GM23338 (cell line): Measurements from ENCODE around the gene CFAP74. TPM values are rescaled to one million over a fixed set of nuclear protein-coding genes. Genes with fewer than 3 reads are reported as not detected.

Experiments used
- EZH2phosphoT487 ChIP-seq: fragments of 200-600 bp; sonication (generic); IDR thresholded peaks from one replicate; pipeline ENCODE4 v1.8.1; 2018; ENCODE audit warnings: antibody characterized with exemption; ENCODE audit not compliant: unreplicated experiment
- JUNB ChIP-seq: IDR thresholded peaks from one replicate; pipeline ENCODE4 v1.6.1; 2016; ENCODE audit warnings: antibody characterized with exemption; ENCODE audit not compliant: unreplicated experiment
- ZNF114 ChIP-seq: fragments of 250-450 bp; sonication (Bioruptor Pico); IDR thresholded peaks from 2 replicates; pipeline ENCODE4 v1.5.0; 2020; ENCODE audit warnings: mild to moderate bottlenecking, moderate library complexity
- ZNF331 ChIP-seq: fragments of 250-450 bp; sonication (Bioruptor Pico); IDR thresholded peaks from 2 replicates; pipeline ENCODE4 v1.5.0; 2020; ENCODE audit warnings: low read depth, mild to moderate bottlenecking, moderate library complexity
- polyA plus RNA-seq: library from polyadenylated mRNA; unstranded; fragments of >200 nt; fragmentation: Nextera tagmentation; extraction: Ambion mirVana; gene quantifications from 2 replicates; pipeline ENCODE4 v1.2.1, GENCODE V29; 2016
- total RNA-seq: library from RNA; depleted of rRNA; stranded (reverse); fragments of >200 nt; shearing (Covaris generic); gene quantifications from 2 replicates; pipeline ENCODE4 v1.2.3, GENCODE V29; 2014
- TF ChIP-seq, protein P1 (sequence below): fragments of 250-450 bp; sonication (Bioruptor Pico); IDR thresholded peaks from 2 replicates; pipeline ENCODE4 v1.5.0; 2020; ENCODE audit warnings: mild to moderate bottlenecking, moderate library complexity
- TF ChIP-seq, protein P2 (sequence below), 2 experiments: fragments of 200-600 bp in 1 of 2; sonication (generic) in 1 of 2; conservative IDR thresholded peaks; 2 replicates each; pipeline versions ENCODE4 v1.5.1 to v1.6.1; 2016 to 2017; ENCODE audit warnings: antibody characterized with exemption in 2 of 2, low read depth in 2 of 2, mild to moderate bottlenecking in 2 of 2, moderate library complexity in 1 of 2
- TF ChIP-seq, protein P3 (sequence below): IDR thresholded peaks from one replicate; pipeline ENCODE4 v1.6.1; 2018; ENCODE audit warnings: antibody characterized with exemption; ENCODE audit not compliant: unreplicated experiment

The CFAP74 gene
- total and polyA plus RNA-seq, 2 experiments from 2014 or later, result 0.21 TPM; not detected in 1

DNA sequence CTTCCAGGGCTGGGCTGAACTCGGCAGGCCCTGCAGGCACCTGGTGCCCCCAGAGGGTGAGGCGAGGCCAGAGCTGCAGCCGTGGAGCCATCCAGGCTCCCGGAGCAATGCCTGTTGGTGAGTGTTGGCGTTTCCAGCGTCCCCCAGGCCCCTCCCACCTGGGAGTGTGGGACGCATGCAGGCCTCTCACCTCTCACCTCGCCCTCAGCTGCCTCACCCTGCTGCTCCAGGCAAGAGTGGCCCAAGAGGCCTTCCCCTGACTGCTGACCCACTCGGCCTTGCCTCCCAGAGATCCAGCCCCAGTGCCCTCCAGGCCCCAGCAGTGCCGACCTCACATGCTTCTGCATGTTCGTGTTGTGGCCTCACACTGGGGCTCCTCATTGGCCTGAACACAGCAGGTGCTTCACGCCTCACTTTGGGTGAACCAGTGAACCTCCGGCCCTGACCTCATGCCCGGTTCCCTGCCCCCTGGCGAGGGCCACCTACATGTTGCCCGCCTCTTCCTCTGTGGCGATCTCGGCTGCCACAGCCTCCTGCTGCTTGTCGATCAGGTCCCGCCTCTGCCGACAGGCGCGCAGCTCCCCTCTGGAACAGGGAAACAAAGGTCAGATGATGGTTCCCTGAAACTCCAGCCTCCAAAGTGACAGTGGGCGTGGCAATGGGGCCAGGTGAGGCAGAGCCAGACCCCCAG lies 17.0 kb downstream of the CFAP74 start (continued):
- TF ChIP-seq, protein P1, sequence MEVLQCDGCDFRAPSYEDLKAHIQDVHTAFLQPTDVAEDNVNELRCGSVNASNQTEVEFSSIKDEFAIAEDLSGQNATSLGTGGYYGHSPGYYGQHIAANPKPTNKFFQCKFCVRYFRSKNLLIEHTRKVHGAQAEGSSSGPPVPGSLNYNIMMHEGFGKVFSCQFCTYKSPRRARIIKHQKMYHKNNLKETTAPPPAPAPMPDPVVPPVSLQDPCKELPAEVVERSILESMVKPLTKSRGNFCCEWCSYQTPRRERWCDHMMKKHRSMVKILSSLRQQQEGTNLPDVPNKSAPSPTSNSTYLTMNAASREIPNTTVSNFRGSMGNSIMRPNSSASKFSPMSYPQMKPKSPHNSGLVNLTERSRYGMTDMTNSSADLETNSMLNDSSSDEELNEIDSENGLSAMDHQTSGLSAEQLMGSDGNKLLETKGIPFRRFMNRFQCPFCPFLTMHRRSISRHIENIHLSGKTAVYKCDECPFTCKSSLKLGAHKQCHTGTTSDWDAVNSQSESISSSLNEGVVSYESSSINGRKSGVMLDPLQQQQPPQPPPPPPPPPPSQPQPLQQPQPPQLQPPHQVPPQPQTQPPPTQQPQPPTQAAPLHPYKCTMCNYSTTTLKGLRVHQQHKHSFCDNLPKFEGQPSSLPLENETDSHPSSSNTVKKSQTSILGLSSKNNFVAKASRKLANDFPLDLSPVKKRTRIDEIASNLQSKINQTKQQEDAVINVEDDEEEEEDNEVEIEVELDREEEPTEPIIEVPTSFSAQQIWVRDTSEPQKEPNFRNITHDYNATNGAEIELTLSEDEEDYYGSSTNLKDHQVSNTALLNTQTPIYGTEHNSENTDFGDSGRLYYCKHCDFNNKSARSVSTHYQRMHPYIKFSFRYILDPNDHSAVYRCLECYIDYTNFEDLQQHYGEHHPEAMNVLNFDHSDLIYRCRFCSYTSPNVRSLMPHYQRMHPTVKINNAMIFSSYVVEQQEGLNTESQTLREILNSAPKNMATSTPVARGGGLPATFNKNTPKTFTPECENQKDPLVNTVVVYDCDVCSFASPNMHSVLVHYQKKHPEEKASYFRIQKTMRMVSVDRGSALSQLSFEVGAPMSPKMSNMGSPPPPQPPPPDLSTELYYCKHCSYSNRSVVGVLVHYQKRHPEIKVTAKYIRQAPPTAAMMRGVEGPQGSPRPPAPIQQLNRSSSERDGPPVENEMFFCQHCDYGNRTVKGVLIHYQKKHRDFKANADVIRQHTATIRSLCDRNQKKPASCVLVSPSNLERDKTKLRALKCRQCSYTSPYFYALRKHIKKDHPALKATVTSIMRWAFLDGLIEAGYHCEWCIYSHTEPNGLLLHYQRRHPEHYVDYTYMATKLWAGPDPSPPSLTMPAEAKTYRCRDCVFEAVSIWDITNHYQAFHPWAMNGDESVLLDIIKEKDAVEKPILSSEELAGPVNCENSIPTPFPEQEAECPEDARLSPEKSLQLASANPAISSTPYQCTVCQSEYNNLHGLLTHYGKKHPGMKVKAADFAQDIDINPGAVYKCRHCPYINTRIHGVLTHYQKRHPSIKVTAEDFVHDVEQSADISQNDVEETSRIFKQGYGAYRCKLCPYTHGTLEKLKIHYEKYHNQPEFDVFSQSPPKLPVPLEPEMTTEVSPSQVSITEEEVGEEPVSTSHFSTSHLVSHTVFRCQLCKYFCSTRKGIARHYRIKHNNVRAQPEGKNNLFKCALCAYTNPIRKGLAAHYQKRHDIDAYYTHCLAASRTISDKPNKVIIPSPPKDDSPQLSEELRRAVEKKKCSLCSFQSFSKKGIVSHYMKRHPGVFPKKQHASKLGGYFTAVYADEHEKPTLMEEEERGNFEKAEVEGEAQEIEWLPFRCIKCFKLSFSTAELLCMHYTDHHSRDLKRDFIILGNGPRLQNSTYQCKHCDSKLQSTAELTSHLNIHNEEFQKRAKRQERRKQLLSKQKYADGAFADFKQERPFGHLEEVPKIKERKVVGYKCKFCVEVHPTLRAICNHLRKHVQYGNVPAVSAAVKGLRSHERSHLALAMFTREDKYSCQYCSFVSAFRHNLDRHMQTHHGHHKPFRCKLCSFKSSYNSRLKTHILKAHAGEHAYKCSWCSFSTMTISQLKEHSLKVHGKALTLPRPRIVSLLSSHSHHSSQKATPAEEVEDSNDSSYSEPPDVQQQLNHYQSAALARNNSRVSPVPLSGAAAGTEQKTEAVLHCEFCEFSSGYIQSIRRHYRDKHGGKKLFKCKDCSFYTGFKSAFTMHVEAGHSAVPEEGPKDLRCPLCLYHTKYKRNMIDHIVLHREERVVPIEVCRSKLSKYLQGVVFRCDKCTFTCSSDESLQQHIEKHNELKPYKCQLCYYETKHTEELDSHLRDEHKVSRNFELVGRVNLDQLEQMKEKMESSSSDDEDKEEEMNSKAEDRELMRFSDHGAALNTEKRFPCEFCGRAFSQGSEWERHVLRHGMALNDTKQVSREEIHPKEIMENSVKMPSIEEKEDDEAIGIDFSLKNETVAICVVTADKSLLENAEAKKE (CRISPR knock-in tag), result no peak
- TF ChIP-seq ZNF114 (CRISPR knock-in tag), result no peak
- no peak for TF ChIP-seq ZNF331
- TF ChIP-seq, protein P2, sequence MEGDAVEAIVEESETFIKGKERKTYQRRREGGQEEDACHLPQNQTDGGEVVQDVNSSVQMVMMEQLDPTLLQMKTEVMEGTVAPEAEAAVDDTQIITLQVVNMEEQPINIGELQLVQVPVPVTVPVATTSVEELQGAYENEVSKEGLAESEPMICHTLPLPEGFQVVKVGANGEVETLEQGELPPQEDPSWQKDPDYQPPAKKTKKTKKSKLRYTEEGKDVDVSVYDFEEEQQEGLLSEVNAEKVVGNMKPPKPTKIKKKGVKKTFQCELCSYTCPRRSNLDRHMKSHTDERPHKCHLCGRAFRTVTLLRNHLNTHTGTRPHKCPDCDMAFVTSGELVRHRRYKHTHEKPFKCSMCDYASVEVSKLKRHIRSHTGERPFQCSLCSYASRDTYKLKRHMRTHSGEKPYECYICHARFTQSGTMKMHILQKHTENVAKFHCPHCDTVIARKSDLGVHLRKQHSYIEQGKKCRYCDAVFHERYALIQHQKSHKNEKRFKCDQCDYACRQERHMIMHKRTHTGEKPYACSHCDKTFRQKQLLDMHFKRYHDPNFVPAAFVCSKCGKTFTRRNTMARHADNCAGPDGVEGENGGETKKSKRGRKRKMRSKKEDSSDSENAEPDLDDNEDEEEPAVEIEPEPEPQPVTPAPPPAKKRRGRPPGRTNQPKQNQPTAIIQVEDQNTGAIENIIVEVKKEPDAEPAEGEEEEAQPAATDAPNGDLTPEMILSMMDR (conservative IDR thresholded peaks at IDR 0.05; ENCODE audit: low read depth in 2 of 2), result no peak
- TF ChIP-seq, protein P3, sequence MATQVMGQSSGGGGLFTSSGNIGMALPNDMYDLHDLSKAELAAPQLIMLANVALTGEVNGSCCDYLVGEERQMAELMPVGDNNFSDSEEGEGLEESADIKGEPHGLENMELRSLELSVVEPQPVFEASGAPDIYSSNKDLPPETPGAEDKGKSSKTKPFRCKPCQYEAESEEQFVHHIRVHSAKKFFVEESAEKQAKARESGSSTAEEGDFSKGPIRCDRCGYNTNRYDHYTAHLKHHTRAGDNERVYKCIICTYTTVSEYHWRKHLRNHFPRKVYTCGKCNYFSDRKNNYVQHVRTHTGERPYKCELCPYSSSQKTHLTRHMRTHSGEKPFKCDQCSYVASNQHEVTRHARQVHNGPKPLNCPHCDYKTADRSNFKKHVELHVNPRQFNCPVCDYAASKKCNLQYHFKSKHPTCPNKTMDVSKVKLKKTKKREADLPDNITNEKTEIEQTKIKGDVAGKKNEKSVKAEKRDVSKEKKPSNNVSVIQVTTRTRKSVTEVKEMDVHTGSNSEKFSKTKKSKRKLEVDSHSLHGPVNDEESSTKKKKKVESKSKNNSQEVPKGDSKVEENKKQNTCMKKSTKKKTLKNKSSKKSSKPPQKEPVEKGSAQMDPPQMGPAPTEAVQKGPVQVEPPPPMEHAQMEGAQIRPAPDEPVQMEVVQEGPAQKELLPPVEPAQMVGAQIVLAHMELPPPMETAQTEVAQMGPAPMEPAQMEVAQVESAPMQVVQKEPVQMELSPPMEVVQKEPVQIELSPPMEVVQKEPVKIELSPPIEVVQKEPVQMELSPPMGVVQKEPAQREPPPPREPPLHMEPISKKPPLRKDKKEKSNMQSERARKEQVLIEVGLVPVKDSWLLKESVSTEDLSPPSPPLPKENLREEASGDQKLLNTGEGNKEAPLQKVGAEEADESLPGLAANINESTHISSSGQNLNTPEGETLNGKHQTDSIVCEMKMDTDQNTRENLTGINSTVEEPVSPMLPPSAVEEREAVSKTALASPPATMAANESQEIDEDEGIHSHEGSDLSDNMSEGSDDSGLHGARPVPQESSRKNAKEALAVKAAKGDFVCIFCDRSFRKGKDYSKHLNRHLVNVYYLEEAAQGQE, result no peak
- TF ChIP-seq EZH2phosphoT487, result no peak
- no peak for TF ChIP-seq JUNB
